ENCODE results near the gene PCDHA7. TPM values are rescaled to one million over a fixed set of nuclear protein-coding genes. Genes with fewer than 3 reads are reported as not detected.
"Not testable (repeated sequence)": the region's sequence is repeated elsewhere in the genome, so short reads cannot be mapped to it uniquely, and the experiment has no call there.

The PCDHA7 gene
- total and polyA plus RNA-seq, 8 donors: 0.18 to 1.4 (median 0.92) TPM; not detected in 5

GRCh38 chr5:140806834-140807775, 27.0 kb upstream of the PCDHA7 start, which contains the start of gene PCDHA4:
PCDHA4 (plus strand) TSS chr5:140807068.
- WGBS, 5 donors: 20 to 29% (median 25%) methylated on average over 31 to 42 of the region's 47 CpGs
- Histone ChIP-seq H3K27me3 (peaks cover 0 to 42% (median 3%) of the 10 kb centered on the region in 3 donors), H3K36me3 (no peaks in the 10 kb centered on the region), H3K4me1 (no peaks in the 10 kb centered on the region), H3K9me3 (peaks cover 17 to 77% (median 57%) of the 10 kb centered on the region in 4 donors), H3K4me3 (peak within 1 kb of the TSS; percentile 19 to 31 (median 26)), H3K27ac (no peak within 1 kb of the TSS)
- DNase-seq: peak in 1 of 2 donors; percentile 24
- TF ChIP-seq CTCF (IDR thresholded peaks at IDR 0.05): peak in 2 of 7 experiments; percentile 27 to 28
- no peak for TF ChIP-seq EP300 (IDR thresholded peaks at IDR 0.05)
- intact Hi-C loops (cut with DNase I; ENCODE audit: low total_unique reads): no loop called here

DNA sequence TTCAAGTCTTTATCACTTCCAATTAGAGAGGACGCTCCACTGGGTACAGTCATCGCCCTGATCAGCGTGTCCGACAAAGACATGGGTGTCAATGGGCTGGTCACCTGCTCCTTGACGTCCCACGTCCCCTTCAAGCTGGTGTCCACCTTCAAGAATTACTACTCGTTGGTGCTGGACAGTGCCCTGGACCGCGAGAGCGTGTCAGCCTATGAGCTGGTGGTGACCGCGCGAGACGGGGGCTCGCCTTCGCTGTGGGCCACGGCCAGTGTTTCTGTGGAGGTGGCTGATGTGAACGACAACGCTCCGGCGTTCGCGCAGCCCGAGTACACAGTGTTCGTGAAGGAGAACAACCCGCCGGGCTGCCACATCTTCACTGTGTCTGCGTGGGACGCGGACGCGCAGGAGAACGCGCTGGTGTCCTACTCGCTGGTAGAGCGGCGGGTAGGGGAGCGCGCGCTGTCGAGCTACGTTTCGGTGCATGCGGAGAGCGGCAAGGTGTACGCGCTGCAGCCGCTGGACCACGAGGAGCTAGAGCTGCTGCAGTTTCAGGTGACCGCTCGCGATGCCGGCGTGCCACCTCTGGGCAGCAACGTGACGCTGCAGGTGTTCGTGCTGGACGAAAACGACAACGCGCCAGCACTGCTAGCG, 25.7 kb upstream of the PCDHA7 start:
- H3K36me3 ChIP-seq; DNase-seq; H3K27ac ChIP-seq; H3K4me1 ChIP-seq; intact Hi-C loops (cut with DNase I; ENCODE audit: low total_unique reads); H3K4me3 ChIP-seq: not testable (repeated sequence)
- Histone ChIP-seq H3K27me3 (peaks cover 0 to 29% (median 0%) of the 10 kb centered on the region in 3 donors), H3K9me3 (peaks cover 5 to 75% (median 44%) of the 10 kb centered on the region in 4 donors)
- WGBS, 5 donors: 60 to 72% (median 64%) methylated on average over 58 to 62 of the region's 62 CpGs

DNA sequence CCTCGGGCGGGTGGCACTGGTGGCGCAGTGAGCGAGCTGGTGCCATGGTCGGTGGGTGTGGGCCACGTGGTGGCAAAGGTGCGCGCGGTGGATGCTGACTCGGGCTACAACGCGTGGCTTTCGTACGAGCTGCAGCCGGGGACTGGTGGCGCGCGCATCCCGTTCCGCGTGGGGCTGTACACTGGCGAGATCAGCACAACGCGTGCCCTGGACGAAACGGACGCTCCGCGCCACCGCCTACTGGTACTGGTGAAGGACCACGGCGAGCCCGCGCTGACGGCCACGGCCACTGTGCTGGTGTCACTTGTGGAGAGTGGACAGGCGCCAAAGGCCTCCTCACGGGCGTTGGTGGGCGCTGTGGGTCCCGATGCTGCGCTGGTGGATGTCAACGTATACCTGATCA, 25.2 kb upstream of the PCDHA7 start:
- Histone ChIP-seq H3K9me3 (peaks cover 4 to 74% (median 45%) of the 10 kb centered on the region in 4 donors), H3K36me3 (no peaks in the 10 kb centered on the region), H3K4me1 (no peaks in the 10 kb centered on the region), H3K4me3 (no peak overlapping the region), H3K27me3 (peaks cover 0 to 28% (median 0%) of the 10 kb centered on the region in 3 donors), H3K27ac (no peak overlapping the region)
- TF ChIP-seq EP300 (IDR thresholded peaks at IDR 0.05) (no peak), CTCF (IDR thresholded peaks at IDR 0.05) (no peak), POLR2AphosphoS5 (IDR thresholded peaks at IDR 0.05) (no peak), POLR2A (IDR thresholded peaks at IDR 0.05) (no peak)
- intact Hi-C loops (cut with DNase I; ENCODE audit: low total_unique reads): no loop called here
- no peak for DNase-seq
- 67 to 76% (median 70%) methylated on average over 9 to 43 of the region's 43 CpGs for WGBS, 5 donors

DNA sequence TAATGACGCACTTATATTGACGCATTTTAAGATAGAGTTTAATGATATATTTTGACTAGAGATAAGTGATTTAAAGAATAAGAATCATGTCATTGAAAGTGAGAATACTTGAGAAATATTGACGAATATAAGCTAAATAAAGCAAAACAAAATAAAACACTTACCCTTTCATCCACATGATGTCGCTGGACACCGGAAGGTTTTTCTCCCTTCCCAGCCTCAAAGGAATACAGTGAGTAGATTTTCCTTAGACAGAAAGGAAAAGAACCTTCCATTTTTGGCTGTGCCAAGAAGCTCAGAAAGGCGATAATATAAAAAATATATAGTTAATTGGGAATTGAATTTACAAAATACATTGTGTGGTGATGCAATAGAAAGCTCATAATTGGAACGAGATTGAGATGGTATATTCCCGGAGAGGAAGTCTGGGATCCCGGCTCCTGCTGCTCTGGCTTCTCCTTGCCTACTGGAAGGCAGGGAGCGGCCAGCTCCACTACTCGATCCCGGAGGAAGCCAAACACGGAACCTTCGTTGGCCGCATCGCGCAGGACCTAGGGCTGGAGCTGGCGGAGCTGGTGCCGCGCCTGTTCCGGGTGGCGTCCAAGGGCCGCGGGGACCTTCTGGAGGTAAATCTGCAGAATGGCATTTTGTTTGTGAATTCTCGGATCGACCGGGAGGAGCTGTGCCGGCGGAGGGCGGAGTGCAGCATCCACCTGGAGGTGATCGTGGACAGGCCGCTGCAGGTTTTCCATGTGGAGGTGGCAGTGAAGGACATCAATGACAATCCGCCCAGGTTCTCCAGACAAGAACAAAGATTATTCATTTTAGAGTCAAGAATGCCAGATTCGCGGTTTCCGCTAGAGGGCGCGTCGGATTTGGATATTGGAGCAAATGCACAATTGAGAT, 12.4 kb upstream of the PCDHA7 start, which contains the start of gene PCDHA5:
TSS of gene PCDHA5 (plus strand) at position 239 of the 906 bp plus-strand sequence.
- H3K27me3 ChIP-seq: peaks cover 0 to 33% (median 0%) of the 10 kb centered on the region in 3 donors
- H3K27ac ChIP-seq: no peak within 1 kb of the TSS
- 27 to 38% (median 30%) methylated on average over 38 to 39 of the region's 39 CpGs for WGBS, 5 donors
- peaks cover 0 to 55% (median 48%) of the 10 kb centered on the region in 4 donors for H3K9me3 ChIP-seq
- intact Hi-C loops (cut with DNase I; ENCODE audit: low total_unique reads): no loop called here
- no peaks in the 10 kb centered on the region for H3K36me3 ChIP-seq
- DNase-seq: peak in 1 of 2 donors; percentile 14
- TF ChIP-seq CTCF (IDR thresholded peaks at IDR 0.05): peak in 2 of 7 experiments; percentile 8 to 18
- no peak for TF ChIP-seq EP300 (IDR thresholded peaks at IDR 0.05)
- H3K4me1 ChIP-seq: no peaks in the 10 kb centered on the region
- peak within 1 kb of the TSS in 2 of 4 donors; percentile 6 to 19 for H3K4me3 ChIP-seq
